ENCODE measurements around the gene ARSA. TPM values are rescaled to one million over a fixed set of nuclear protein-coding genes. Genes with fewer than 3 reads are reported as not detected.

Gene ARSA
- total and polyA plus RNA-seq, 2 of the 13 experiments (the other 11 are each of a cell fraction or from before 2014, with no cell fraction given), result 9.0 to 11.5 TPM

DNA sequence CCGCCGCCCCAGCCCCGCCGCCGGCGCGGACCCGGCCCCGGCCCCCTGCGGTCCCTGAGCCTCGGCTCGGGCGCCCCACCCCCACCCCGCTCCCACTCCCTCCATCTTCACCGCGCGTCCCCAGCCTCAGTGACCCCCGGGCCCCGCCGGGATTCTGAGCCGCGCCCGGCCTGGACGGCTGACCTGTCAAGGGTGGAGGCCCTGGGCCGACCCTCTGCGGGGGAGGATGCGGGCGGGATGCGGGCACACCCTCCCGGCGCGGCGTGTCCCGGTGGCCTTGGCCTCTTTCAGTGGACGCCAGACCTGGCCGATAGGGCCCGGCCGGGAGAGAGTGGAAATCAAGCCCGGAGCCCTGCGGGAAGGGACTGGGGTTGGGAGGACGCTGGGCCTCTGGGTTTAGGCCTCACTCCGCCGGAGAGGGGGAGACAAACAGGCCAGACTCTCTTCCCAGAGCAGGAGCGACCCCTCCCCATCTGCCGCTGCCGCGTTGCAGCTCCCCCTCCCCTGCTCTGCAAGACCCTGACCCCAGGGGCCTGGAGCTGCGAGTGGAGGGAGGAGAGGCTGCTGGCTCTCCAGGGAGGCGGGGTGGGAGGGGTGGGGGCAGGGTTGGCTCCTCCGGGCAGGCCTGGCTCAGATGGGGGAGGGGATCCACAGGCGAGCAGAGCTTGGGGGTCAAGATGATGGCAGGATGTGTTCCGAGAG is 26.8 kb downstream of the ARSA start (continued):
- TF ChIP-seq PHF8 (CRISPR knock-in tag; IDR thresholded peaks at IDR 0.05), result 0 out of 2 replicates have a peak, but pooled peaks have one; percentile 23
- TF ChIP-seq, protein P1, sequence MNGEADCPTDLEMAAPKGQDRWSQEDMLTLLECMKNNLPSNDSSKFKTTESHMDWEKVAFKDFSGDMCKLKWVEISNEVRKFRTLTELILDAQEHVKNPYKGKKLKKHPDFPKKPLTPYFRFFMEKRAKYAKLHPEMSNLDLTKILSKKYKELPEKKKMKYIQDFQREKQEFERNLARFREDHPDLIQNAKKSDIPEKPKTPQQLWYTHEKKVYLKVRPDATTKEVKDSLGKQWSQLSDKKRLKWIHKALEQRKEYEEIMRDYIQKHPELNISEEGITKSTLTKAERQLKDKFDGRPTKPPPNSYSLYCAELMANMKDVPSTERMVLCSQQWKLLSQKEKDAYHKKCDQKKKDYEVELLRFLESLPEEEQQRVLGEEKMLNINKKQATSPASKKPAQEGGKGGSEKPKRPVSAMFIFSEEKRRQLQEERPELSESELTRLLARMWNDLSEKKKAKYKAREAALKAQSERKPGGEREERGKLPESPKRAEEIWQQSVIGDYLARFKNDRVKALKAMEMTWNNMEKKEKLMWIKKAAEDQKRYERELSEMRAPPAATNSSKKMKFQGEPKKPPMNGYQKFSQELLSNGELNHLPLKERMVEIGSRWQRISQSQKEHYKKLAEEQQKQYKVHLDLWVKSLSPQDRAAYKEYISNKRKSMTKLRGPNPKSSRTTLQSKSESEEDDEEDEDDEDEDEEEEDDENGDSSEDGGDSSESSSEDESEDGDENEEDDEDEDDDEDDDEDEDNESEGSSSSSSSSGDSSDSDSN (CRISPR knock-in tag; IDR thresholded peaks at IDR 0.05), result peak; percentile 60; the same call in 1 of the 2 replicates
- no peak for TF ChIP-seq ESRRA (CRISPR knock-in tag; IDR thresholded peaks at IDR 0.05; ENCODE audit: low read depth)
- TF ChIP-seq EHMT2 (IDR thresholded peaks at IDR 0.05; ENCODE audit: borderline replicate concordance, low read depth, low read length), result no peak
- TF ChIP-seq ZFY (CRISPR knock-in tag; IDR thresholded peaks at IDR 0.05), result peak; percentile 55
- no peak for TF ChIP-seq ZNF556 (CRISPR knock-in tag; IDR thresholded peaks at IDR 0.05; ENCODE audit: borderline replicate concordance)
- TF ChIP-seq ZNF207 (IDR thresholded peaks at IDR 0.05; ENCODE audit: borderline replicate concordance), result no peak
- no peak for TF ChIP-seq ZNF180 (CRISPR knock-in tag; IDR thresholded peaks at IDR 0.05; ENCODE audit: borderline replicate concordance, low read depth)
- TF ChIP-seq, protein P2, sequence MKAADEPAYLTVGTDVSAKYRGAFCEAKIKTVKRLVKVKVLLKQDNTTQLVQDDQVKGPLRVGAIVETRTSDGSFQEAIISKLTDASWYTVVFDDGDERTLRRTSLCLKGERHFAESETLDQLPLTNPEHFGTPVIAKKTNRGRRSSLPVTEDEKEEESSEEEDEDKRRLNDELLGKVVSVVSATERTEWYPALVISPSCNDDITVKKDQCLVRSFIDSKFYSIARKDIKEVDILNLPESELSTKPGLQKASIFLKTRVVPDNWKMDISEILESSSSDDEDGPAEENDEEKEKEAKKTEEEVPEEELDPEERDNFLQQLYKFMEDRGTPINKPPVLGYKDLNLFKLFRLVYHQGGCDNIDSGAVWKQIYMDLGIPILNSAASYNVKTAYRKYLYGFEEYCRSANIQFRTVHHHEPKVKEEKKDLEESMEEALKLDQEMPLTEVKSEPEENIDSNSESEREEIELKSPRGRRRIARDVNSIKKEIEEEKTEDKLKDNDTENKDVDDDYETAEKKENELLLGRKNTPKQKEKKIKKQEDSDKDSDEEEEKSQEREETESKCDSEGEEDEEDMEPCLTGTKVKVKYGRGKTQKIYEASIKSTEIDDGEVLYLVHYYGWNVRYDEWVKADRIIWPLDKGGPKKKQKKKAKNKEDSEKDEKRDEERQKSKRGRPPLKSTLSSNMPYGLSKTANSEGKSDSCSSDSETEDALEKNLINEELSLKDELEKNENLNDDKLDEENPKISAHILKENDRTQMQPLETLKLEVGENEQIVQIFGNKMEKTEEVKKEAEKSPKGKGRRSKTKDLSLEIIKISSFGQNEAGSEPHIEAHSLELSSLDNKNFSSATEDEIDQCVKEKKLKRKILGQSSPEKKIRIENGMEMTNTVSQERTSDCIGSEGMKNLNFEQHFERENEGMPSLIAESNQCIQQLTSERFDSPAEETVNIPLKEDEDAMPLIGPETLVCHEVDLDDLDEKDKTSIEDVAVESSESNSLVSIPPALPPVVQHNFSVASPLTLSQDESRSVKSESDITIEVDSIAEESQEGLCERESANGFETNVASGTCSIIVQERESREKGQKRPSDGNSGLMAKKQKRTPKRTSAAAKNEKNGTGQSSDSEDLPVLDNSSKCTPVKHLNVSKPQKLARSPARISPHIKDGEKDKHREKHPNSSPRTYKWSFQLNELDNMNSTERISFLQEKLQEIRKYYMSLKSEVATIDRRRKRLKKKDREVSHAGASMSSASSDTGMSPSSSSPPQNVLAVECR (CRISPR knock-in tag; IDR thresholded peaks at IDR 0.05; ENCODE audit: borderline replicate concordance), result peak; percentile 49; the same call in 1 of the 2 replicates
- TF ChIP-seq, protein P3, sequence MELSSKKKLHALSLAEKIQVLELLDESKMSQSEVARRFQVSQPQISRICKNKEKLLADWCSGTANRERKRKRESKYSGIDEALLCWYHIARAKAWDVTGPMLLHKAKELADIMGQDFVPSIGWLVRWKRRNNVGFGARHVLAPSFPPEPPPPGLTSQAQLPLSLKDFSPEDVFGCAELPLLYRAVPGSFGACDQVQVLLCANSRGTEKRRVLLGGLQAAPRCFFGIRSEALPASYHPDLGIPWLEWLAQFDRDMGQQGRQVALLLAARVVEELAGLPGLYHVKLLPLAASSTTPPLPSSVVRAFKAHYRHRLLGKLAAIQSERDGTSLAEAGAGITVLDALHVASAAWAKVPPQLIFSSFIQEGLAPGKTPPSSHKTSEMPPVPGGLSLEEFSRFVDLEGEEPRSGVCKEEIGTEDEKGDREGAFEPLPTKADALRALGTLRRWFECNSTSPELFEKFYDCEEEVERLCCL (CRISPR knock-in tag; IDR thresholded peaks at IDR 0.05; ENCODE audit: borderline replicate concordance), result no peak
- no peak for TF ChIP-seq TEAD2 (CRISPR knock-in tag; IDR thresholded peaks at IDR 0.05)
- TF ChIP-seq, protein P4, sequence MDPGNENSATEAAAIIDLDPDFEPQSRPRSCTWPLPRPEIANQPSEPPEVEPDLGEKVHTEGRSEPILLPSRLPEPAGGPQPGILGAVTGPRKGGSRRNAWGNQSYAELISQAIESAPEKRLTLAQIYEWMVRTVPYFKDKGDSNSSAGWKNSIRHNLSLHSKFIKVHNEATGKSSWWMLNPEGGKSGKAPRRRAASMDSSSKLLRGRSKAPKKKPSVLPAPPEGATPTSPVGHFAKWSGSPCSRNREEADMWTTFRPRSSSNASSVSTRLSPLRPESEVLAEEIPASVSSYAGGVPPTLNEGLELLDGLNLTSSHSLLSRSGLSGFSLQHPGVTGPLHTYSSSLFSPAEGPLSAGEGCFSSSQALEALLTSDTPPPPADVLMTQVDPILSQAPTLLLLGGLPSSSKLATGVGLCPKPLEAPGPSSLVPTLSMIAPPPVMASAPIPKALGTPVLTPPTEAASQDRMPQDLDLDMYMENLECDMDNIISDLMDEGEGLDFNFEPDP (CRISPR knock-in tag; conservative IDR thresholded peaks at IDR 0.05), result no peak
- TF ChIP-seq ZNF749 (CRISPR knock-in tag; IDR thresholded peaks at IDR 0.05; ENCODE audit: borderline replicate concordance), result no peak

All from HepG2 (cell line).